22Rv1 (cell line): ENCODE data around the gene BFSP2.

Experiments
- CTCF ChIP-seq: fragments of 450-650 bp; IDR thresholded peaks from 2 replicates; pipeline ENCODE4 v1.5.1; 2017; ENCODE audit warnings: mild to moderate bottlenecking
- ZFX ChIP-seq: fragments of 450-650 bp; IDR thresholded peaks from 2 replicates; pipeline ENCODE4 v1.6.1; 2017; ENCODE audit warnings: antibody characterized with exemption, borderline replicate concordance

GRCh38 chr3:133479895-133480669 lies 80.2 kb downstream of the BFSP2 start:
- TF ChIP-seq CTCF: no peak
- TF ChIP-seq ZFX: no peak
